SHP77 (cell line): ENCODE results near the gene ZNF512B.
"Not testable (repeated sequence)": the region's sequence is repeated elsewhere in the genome, so short reads cannot be mapped to it uniquely, and the experiment has no call there.

Source experiments
- DNase-seq, 2 experiments: peaks; one replicate each; lab custom pipeline; 2025; lab: John Stamatoyannopoulos, UW

The ZNF512B gene, protein sequence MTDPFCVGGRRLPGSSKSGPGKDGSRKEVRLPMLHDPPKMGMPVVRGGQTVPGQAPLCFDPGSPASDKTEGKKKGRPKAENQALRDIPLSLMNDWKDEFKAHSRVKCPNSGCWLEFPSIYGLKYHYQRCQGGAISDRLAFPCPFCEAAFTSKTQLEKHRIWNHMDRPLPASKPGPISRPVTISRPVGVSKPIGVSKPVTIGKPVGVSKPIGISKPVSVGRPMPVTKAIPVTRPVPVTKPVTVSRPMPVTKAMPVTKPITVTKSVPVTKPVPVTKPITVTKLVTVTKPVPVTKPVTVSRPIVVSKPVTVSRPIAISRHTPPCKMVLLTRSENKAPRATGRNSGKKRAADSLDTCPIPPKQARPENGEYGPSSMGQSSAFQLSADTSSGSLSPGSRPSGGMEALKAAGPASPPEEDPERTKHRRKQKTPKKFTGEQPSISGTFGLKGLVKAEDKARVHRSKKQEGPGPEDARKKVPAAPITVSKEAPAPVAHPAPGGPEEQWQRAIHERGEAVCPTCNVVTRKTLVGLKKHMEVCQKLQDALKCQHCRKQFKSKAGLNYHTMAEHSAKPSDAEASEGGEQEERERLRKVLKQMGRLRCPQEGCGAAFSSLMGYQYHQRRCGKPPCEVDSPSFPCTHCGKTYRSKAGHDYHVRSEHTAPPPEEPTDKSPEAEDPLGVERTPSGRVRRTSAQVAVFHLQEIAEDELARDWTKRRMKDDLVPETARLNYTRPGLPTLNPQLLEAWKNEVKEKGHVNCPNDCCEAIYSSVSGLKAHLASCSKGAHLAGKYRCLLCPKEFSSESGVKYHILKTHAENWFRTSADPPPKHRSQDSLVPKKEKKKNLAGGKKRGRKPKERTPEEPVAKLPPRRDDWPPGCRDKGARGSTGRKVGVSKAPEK

DNA sequence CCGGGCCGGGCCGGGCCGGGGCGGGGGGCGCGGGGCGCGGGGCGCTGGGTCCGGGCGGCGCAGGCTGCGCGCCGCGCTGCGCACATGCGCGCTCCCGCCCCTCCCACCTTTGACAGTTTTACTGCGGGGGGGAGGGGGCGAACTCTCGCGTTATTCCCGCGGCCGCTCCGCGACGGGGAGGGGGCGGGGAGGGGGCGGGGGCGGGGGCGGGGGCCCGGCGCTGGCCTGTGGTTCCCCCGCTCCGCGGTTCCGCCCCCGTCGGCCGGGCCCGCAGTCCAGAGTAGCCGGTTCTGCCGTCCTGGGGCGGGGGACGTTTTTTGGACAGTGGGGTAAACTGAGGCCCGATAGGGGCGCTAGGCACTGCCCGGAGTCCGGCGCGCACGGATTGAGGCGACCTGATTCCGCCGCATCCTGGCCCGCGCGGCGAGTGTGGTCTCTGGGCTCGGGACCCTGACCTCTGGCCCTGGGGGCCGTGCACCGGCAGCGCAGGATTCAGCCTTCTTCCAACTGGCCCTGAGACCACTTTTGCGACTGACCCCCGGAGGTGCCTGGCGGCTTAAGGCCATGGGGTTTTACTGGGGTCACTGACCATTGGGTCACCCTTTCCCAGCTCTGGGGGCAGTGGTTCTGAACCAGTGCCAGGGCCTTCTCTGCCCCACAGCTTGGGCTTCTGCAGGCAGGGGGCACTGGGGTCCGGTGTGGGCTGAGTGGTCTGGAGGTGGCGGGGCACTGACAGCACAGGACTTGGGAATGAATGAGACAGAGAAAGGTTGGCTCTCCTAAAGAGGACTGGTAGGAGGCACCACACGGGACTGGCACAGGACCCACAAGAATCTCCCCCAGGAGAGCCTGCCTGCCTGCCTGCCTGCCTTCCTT lies at the start of gene ZNF512B:
ZNF512B (minus strand) TSS at position 93 of the 876 bp plus-strand sequence. CDS start 1,980 bp downstream, outside the sequence.
- peak; percentile 64 to 72 for DNase-seq

DNA sequence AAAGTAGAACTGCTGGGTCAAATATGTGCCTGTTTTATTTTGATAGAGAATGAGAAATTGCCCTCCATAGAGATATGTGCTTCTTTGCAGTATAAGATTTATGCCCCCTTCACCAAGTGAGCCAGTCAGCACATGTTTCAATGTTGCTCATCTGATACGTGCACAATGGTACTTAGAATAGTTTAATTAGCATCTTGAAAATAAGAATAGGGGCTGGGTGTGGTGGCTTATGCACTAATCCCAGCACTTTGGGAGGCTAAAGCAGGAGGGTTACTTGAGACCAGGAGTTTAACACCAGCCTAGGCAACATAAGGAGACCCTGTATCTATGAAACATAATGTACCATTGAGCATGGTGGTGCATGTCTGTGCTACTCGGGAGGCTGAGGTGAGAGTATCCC lies 45.9 kb upstream of the ZNF512B start:
- no peak for DNase-seq

DNA sequence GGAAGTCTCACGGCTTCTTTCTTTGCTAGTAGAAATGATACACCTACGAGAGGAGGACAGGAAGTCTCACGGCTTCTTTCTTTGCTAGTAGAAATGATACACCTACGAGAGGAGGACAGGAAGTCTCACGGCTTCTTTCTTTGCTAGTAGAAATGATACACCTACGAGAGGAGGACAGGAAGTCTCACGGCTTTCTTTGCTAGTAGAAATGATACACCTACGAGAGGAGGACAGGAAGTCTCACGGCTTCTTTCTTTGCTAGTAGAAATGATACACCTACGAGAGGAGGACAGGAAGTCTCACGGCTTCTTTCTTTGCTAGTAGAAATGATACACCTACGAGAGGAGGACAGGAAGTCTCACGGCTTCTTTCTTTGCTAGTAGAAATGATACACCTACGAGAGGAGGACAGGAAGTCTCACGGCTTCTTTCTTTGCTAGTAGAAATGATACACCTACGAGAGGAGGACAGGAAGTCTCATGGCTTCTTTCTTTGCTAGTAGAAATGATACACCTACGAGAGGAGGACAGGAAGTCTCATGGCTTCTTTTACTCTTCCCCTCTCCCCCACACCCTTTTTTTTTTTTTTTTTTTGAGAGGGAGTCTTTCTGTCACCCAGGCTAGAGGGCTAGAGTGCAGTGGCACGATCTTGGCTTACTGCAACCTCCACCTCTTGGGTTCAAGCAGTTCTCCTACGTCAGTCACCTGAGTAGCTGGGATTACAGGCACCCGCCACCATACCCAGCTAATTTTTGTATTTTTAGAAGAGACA lies 42.8 kb upstream of the ZNF512B start:
- DNase-seq = not testable (repeated sequence)

DNA sequence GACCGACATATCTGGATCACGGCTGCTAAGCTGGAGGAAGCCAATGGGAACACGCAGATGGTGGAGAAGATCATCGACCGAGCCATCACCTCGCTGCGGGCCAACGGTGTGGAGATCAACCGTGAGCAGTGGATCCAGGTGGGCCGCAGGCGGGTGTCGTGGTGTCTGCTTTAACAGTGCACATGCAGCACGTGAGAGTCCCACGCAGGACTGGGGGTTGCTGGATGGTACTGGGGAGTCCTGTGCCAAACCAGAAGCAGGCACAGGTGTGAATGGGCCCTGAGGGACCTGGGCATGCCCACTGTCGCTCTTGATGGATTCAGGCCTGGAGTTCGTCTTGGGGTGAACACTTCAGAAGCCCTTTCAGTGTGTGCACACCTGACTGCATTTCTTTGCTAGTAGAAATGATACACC lies 41.6 kb upstream of the ZNF512B start:
- no peak for DNase-seq

DNA sequence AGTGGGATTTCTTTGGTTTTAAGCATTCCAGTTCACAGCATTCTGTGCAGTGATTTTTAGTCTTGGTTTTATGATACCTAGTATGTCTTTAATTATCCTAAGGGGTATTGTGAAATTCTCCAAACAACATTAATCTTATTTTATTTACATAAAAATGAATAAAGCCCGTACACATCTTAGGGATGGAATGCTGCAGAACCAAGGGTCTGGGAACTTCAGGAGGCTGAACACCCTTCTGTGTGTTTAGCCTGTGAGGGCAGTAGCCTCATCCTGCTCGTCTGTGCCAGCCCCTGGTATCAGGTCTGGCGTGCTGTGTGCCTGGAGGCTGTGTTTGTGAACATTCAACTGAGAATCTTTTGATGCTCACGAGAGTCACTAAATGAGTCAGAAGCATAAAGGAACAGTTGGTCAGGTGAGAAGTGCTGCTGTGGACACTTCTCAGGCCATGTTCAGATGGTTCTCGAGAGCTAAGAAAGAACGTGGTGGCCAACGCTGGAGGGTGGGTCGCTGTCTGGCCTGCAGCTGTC lies 41.0 kb upstream of the ZNF512B start:
- DNase-seq = no peak

DNA sequence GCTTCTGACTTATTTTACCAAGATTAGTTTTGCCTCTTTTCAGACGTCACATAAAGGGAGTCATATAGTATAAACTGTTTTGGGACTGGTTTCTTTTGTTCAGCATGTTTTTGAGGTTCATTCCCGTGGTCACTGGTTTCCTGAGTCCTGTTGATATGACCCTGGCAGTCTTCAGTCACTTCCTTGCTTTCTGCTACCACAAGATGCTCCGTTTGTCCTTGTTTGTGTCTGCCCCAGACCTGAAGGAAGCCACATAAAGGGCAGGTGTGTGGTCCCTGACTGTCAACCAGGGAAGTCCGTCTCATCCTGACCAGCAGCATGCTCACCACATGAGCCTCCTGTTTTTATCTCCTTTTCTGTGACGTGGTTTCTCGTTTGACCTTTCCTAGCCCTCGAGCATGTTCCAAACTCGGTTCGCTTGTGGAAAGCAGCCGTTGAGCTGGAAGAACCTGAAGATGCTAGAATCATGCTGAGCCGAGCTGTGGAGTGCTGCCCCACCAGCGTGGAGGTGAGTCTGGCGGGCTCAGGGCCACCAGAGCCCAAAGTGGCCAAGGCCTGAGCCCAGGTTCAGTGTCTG lies 40.2 kb upstream of the ZNF512B start:
- DNase-seq = no peak

DNA sequence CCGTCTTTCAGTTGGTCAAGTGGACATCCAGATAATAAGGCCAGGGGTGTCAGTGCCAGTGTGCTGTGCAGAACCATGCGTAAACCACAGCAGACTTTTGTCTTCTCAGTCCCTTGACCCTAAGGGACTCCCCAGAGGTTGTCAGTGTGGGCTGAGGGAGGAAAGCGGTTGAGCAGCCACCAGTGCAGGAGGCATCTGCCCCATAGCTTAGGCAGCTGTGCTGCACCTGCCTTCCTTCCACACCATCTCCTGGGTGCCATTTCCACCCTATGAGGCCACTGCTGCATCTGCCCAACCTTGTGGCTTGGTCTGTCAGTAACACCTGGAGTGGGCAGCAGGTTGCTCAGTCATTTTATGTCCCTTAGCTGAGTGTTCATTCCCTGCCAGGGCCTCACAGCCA lies 37.2 kb upstream of the ZNF512B start:
- peak; percentile 10 to 15 for DNase-seq

DNA sequence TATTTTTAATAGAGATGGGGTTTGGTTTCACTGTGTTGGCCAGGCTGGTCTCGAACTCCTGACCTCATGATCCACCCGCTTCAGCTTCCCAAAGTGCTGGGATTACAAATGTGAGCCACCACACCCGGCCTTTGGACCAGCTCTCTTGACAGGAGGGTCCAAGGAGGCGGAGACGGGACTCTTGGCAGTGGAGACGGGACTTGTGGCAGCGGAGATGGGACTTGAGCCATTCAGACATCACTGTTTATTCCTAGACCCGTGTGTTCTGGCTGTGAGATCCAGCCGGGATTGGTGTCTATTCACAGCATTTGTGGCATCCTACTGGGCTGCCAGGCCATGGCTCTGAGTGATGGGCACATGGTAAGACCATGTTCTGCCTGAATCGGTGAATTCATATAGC lies 36.8 kb upstream of the ZNF512B start:
- DNase-seq = no peak

DNA sequence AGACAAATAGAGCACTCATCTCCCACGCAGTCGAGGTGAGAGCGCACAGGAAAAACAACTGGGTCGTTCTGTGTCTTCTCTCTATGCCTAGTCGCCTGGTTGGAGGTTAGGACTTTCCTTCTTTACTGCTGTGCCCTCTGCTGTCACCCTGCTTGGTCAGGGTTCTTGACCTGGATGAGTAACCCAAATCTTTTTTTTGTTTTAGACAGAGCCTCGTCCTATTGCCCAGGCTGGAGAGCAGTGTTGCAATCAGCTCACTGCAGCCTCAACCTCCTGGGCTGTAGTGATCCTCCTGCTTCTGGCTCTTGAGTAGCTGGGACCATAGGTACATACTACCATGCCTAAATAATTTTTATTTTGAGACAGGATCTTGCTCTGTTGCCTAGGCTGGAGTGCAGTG lies 35.7 kb upstream of the ZNF512B start:
- no peak for DNase-seq

DNA sequence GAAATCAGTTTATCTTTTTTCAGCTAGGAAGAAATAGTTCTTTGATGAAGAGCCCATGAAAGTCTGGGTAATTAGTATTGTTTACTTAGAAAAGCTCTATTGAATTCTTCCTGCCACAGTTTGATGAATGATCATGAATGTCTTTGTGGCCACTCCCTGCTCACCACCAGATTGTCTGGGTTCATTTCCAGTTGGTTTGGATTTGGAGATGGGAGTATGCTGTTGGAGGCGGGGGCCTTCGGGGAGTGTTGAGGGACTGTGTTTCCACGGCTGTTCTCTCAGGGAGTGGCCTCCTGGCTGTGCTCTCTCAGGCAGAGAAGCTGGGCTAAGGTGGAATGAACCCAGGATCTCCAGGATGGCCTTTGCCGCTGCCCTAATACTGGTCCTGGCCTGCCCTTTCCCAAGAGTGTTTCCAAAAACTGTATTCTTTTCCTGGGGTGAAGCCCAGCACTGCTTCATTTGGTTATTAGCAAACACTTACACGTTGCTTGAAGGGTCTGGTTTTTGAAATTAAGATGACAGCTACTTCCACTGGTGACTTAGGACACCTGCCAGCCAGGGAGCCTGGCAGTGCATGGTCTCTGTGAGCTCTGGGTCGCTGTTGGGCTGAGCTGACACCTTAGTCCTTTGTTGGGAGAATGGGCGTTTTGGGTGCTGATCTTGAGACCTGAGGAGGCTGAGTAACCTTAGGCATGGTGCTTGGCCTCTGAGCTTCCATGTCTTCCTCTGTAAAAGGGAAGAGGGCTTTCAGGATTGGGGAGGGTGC lies 34.4 kb upstream of the ZNF512B start:
- no peak for DNase-seq

DNA sequence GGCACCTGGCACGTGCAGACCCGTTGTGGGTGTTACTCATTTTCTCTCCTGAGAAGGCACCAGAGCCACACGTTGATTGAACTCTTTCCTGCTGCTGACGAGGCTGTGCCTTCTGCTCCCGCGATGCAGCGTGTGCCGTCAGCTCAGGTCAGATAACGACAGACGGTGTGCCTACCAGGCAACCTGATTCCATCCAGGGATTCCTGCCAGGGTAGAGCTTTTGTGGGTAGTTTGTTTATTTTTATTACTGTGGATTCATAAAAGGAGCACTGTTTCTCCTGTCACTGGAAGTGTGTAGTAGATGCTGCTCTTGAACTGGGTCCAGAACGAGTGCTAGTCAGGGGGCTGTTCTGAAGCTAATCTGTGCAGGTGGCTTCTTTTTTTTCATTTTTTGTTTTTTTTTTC lies 31.9 kb upstream of the ZNF512B start:
- no peak for DNase-seq

DNA sequence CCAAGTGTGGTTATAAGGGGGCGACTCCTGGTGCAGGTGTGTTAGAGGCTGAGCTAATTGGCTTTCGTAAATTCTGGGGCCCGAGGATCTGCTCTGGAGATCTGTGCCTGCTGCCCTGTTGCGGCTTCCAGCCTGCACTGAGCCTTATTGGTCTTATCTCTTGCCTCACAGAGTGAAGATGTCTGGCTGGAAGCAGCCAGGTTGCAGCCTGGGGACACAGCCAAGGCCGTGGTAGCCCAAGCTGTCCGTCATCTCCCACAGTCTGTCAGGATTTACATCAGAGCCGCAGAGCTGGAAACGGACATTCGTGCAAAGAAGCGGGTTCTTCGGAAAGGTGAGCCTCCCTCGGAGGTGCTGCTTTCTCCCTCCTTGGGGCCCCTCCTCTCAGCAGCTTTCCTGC lies 31.2 kb upstream of the ZNF512B start:
- no peak for DNase-seq

DNA sequence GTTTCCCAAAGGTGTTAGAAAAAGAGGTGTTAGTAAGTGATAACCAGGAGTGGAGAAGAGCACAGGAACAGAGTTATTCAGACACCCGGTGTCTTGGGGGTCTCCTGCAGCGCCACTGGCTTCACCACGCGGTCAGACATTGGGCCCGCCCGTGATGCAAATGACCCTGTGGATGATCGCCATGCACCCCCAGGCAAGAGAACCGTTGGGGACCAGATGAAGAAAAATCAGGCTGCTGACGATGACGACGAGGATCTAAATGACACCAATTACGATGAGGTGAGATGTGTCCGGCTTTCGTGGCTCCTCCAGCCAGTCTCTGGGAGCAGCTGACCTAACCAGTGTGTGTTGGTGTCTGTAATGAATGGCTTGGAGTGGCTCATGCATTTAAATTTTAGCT lies 13.2 kb upstream of the ZNF512B start:
- no peak for DNase-seq

DNA sequence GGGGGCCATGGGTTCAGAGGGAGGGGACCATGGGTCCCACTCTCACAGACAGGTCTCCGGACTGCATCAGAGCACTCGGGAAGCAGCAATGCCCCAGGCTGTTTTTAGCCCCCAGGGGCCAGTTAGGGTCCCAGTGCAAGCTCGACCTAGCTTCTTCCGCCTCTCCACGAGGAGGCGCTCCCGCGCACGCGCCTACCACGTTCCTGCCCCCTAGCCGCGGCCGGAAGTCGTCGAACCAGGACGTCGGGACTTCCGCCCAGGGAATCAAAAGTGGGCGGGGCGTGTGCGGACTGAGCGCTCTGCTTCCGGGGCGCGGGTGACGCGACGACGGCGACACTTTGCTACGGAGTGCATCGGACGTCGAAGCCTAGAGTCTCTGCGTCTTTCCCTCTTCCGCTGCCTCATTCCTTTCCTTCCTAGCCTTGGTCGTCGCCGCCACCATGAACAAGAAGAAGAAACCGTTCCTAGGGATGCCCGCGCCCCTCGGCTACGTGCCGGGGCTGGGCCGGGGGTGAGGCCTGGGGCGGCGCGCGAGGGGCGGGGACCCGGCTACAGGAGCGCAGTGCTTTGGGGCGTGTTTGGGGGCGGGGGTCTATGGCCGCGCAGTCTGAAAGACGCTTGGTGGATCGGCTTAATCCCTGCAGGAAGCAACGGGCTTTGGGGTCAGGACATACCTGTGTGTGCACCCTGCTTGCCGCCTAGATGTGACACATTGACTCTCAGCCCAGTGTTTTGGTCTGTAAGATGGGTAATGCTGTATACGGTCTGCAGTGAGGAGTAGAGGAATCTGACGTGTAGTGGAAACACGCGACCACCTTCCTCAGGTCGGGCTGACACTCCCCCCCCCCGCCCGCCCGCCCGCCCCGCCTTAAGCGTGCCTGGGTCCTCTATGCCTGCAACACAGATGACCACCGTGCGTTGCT lies 11.3 kb upstream of the ZNF512B start, which contains the start of gene PRPF6:
PRPF6 (plus strand) TSS at position 327 of the 923 bp plus-strand sequence; CDS start at position 441, 114 bp downstream.
- peak; percentile 99 to 100 for DNase-seq

DNA sequence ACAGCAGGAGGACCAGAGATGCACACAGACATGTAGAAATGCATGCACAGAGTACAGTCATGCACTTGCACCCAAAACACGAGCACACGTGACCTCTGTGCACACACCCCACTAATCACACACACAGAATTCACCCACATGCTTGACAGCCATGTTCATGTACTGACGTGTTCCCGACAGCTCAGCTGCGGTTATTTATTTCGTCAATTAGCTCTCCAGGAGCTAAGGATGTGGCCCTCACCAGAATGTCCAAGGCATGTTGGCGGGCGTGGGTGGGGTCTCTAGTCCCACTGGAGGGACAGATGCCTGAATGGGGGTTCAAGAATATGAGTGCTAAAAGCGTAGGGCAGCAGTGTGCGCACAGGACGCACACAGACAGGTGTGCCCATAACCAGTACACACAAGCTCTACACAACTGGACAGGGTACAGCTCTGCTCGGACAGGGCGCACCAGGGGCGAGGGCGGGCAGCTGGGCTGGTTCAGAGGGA lies 10.6 kb upstream of the ZNF512B start:
- no peak for DNase-seq

DNA sequence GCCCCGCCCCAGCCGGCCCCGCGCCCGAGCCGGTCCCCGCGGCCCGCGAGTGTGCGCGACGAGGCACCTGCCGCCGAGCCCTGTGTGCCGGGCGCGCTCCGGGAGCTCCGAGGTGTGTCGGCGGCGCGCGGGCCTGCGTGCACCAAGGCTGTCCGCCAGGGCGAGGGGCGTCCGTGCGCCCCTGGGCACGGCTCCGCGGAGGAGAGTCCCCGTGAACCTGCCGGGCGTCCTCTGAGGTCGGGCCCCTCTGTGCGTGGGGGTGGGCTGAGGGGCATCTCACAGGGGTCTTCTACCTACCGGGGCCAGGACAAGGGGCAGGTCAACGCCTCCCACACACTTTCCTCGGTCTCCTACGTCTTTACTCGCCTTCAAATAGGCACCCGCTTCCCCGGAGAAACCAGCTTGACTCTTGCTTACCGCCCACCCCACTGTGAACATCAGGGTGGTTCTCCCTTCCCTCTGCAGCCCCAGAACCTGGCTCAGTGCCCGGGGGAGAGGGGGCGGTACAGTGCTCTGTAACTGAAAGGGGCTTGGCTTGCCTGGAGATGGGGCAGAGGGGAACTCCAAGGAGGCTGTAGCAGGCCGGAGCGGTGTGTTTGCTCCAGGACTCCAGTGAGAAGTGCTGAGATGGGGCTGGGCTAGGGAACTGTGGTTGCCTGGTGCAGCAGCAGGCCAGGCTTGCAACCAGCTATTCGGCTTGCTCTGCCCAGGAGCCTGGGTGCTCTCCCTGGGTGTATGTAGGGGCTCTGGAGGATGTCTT lies 10.0 kb upstream of the ZNF512B start, which contains the start of gene SAMD10:
SAMD10 (minus strand) TSS at position 86 of the 760 bp plus-strand sequence. CDS start 175 bp downstream, outside the sequence.
- DNase-seq = peak; percentile 77 to 81

DNA sequence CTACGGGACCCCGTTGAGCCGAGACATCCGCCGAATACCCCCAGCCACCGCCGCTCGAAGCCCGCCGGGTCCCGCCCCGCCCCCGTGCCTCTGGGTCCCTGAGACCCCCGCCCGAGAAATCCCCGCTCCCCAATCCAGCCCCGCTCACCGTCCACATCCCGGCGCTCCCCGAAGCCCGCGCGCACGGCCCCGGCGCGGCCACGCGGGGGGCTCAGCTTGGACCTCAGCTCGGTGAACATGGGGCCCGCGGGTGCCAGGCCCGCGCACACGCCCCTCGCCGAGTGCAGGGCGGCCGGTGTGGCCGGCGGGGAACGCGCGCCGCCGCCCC lies 9.5 kb upstream of the ZNF512B start:
- no peak for DNase-seq
